ENCODE measurements around the gene STAT5B.
"Not testable (repeated sequence)": the region's sequence is repeated elsewhere in the genome, so short reads cannot be mapped to it uniquely, and the experiment has no call there.

STAT5B gene

GRCh38 chr17:42305543-42306384 is 29.6 kb upstream of the STAT5B start:
- DNase-seq: no peak

- not testable (repeated sequence) for DNase-seq
Observed at GRCh38 chr17:42305031-42305330, 28.8 kb upstream of the STAT5B start.

GRCh38 chr17:42304187-42305030 is 28.2 kb upstream of the STAT5B start:
- no peak for DNase-seq

GRCh38 chr17:42303694-42304093 is 27.5 kb upstream of the STAT5B start:
- DNase-seq: no peak

GRCh38 chr17:42301022-42301421 is 24.8 kb upstream of the STAT5B start:
- no peak for DNase-seq

GRCh38 chr17:42299913-42300312 is 23.7 kb upstream of the STAT5B start:
- DNase-seq: not testable (repeated sequence)

- DNase-seq: not testable (repeated sequence)
Observed at GRCh38 chr17:42299361-42299760, 23.2 kb upstream of the STAT5B start.

GRCh38 chr17:42297775-42298174 is 21.6 kb upstream of the STAT5B start:
- DNase-seq: not testable (repeated sequence)

GRCh38 chr17:42296012-42296411 is 19.8 kb upstream of the STAT5B start:
- no peak for DNase-seq

GRCh38 chr17:42294469-42295398 is 18.5 kb upstream of the STAT5B start:
- no peak for DNase-seq

GRCh38 chr17:42291129-42291528 is 14.9 kb upstream of the STAT5B start:
- no peak for DNase-seq

- no peak for DNase-seq
Observed at GRCh38 chr17:42290577-42290976, 14.4 kb upstream of the STAT5B start.

GRCh38 chr17:42289611-42290181 is 13.5 kb upstream of the STAT5B start:
- peak in 2 of 5 experiments; percentile 33 to 57 for DNase-seq

- DNase-seq: peak in 4 of 5 experiments; percentile 41 to 63 (median 56)
Observed at GRCh38 chr17:42288803-42289610, 12.8 kb upstream of the STAT5B start.

GRCh38 chr17:42287977-42288802 is 12.0 kb upstream of the STAT5B start, which contains the start of gene STAT5A:
Gene STAT5A, plus strand, starts transcription at chr17:42288498. Its CDS starts 914 bp downstream, at chr17:42289412.
- DNase-seq: peak; percentile 58 to 91 (median 75)

GRCh38 chr17:42287305-42287976 is 11.2 kb upstream of the STAT5B start:
- DNase-seq: peak in 4 of 5 experiments; percentile 22 to 81 (median 34)

GRCh38 chr17:42286411-42287221 is 10.4 kb upstream of the STAT5B start:
- peak in 1 of 5 experiments; percentile 27 for DNase-seq

GRCh38 chr17:42285346-42286050 is 9.3 kb upstream of the STAT5B start:
- no peak for DNase-seq
